Measurements from ENCODE around the gene IL12RB1.

The IL12RB1 gene

GRCh38 chr19:18086590-18087138 is at the start of gene IL12RB1:
Gene IL12RB1, minus strand, starts transcription at chr19:18086934. Its CDS starts 111 bp downstream, at chr19:18086823.
- no peak for DNase-seq

DNA sequence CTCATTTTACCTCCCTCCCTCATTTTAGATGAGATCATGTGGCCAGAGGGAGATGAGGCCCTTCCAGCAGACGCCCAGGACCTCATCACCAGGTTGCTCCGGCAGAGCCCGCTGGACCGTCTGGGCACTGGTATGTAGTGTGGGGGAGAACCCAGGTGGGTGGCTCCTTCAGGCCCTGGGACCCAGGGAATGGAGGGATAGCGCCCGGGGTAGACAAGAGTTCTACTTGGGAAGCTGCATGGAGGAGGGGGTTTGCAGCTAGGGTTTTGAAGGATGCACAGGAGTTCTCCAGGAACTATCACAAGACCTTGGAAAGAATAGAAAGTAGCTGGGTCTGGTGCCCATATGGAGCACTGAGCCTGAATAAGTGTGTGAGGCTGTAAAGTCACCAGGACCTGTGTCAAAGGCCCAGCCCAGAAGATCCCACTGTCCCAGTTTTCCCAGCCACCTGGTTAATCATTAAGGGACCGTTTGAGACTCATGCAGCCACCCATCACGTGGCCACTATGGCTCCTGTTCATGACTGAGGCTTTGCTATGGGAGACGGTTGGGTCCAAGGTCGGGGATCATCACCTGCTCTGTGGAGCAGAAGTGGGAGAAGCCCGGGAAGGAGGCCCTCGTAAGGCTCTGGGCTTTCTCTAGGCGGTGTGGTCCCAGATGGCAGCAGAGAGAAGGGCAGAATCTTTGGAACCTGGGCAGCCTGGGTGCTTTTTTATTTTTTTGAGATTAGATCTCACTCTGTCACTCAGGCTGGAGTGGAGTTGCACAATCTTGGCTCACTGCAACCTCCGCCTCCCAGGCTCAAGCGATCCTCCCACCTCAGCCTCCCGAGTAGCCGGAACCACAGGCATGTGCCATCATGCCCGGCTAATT is 49.2 kb upstream of the IL12RB1 start:
- no peak for DNase-seq

- no peak for DNase-seq
Measured at GRCh38 chr19:18131841-18132596, 45.3 kb upstream of the IL12RB1 start.

DNA sequence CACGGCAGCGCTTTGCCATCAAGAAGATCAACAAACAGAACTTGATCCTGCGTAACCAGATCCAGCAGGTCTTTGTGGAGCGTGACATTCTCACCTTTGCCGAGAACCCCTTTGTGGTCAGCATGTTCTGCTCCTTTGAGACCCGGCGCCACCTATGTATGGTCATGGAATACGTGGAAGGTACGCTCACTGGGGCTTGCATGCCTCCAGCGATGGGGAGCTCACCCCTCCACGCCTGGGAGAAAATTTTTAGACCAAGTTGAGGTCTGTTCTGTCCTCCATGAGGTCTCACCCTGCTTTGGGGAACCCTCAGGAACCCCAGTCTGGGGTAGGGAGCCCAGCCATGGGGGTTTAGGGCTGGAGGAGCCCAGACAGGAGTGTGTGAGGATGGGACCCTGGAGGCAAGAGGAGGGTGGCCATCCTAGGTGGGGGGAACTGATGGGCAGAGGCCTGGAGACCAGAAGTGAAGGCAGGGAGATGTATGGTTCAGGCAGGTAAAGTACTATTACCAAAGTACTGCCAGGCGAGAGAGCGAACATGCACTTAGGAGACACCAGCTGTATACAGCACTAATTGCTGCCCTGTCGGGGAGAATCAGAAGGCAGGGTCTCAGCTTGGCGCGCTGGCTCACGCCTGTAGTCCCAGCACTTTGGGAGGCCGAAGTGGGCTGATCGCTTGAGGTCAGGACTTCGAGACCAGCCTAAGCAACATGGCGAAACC is 43.9 kb upstream of the IL12RB1 start:
- no peak for DNase-seq

DNA sequence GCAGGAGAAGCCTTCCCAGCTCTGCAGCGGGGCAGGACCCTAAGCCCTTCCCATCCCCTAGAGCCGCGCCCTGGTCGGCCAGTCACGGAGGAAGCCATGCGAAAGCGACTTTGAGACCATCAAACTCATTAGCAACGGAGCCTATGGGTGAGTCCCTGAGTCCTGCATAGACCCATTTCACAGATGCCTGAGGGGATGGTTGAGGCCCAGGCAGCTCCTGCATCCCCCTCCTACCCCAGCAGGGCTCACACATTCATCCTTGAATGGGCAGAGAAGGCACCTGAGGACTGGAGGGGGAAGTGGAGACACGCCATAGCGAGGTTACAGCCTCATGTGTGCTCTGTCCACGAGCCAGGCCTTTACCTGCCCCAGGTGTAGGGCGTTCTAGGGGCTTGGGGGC is 42.1 kb upstream of the IL12RB1 start:
- no peak for DNase-seq

GRCh38 chr19:18128044-18128443 is 41.3 kb upstream of the IL12RB1 start:
- DNase-seq, result no peak

DNA sequence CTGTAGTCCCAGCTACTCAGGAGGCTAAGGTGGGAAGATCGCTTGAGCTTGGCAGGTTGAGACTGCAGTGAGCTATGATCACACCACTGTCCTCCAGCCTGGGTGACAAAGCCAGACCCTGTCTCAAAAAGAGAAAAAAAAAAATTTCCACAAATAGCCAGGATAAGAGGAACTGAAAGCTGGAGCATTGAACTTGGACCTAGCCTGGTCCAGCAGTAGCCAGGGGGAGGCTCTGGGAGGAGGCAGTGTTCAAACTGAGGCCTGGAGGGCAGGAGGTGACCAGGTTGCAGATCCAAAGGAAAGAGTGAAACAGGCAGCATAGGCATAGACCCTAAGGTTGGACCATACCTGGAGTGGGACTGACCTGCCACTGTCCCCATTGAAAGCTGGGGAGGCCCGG is 39.4 kb upstream of the IL12RB1 start:
- no peak for DNase-seq

DNA sequence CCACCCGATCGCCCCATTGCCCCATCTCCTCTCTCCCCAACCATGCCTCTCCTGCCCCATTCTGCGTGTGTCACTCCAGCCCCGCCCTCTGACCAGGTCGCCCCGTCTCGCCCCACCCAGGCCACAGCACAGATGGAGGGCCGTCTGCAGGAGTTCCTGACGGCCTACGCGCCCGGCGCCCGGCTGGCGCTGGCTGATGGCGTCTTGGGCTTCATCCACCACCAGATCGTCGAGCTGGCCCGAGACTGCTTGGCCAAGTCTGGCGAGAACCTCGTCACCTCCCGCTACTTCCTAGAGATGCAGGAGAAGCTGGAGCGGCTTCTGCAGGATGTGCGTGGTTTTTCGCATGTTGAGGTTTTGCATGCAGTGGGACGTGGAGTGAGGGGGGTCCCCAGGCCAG is 37.1 kb upstream of the IL12RB1 start:
- no peak for DNase-seq

DNA sequence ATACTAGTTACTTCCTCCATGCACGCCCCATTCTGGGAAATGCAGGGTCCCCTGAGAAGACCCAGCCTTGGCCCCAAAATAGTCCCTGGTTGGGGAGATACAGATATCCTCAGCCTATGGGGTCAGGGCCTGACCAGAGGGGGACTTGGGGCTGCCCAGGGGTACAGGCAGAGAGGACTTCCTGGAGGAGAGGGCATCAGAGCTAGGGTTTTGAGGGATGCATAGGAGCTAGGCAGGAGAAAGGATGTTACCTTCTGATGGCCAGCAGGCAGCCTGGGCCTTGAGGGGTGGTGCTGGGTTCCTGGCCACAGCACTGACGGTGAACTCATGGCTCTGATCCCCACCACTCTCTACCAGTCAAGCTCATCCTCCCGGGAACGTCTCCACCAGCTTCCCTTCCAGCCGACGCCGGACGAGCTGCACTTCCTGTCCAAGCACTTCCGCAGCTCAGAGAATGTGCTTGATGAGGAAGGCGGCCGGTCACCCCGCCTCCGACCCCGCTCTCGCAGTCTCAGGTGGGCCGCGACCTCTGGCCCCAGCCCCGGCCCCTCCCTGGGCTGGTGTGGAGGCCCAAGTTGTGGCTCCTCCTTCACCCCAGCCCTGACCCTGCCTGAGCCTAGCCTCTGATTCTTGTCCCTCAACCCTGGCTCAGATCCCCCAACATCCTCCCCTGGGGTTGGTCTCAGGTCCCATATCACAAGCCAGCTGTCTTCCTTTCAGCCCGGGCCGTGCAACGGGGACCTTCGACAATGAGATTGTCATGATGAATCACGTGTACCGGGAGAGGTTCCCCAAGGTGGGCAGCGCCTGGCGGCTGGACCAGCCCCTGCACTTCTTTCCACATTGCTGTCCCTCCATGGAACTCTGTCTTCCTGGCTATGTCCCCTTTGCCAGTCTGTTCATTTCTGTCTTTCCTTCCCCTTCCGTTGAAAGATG is 36.4 kb upstream of the IL12RB1 start:
- no peak for DNase-seq

GRCh38 chr19:18122424-18122823 is 35.7 kb upstream of the IL12RB1 start:
- no peak for DNase-seq

DNA sequence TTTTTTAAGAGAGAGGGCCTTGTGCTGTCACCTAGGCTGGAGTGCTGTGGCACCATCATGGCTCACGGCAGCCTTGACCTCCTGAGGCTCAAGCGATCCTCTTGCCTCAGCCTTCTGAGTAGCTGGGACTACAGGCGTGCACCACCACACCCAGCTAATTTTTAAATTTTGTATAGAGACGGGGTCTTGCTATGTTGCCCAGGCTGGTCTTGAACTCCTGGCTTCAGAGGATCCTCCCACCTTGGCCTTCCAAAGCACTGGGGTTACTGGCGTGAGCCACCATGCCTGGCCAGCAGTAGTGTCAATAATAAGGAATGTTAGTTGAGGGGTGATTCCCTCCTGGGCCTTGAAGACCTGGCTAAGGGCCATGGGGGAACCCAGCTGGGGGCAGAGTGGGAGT is 34.4 kb upstream of the IL12RB1 start:
- DNase-seq, result no peak

DNA sequence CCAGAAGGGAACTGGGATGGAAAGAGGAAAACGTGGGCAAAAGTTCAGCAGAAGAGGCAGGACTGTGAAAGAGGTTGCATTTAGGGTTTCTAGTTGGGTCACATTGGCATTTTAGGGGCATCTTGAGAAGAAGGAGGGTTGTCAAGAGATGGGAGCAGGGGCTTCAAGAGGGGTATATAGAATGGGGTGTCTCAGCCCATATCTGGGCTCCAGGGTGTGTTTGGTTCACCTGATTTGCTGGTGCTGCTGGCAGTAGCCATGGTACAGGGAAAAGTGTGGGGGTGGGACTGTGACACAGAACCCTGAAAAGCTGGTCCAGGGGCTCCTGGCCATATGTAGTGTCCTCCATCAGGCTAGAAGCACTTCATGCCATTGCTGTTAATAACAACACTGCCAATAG is 33.4 kb upstream of the IL12RB1 start:
- DNase-seq, result no peak

- DNase-seq, result no peak
Measured at GRCh38 chr19:18119717-18120105, 33.0 kb upstream of the IL12RB1 start.

DNA sequence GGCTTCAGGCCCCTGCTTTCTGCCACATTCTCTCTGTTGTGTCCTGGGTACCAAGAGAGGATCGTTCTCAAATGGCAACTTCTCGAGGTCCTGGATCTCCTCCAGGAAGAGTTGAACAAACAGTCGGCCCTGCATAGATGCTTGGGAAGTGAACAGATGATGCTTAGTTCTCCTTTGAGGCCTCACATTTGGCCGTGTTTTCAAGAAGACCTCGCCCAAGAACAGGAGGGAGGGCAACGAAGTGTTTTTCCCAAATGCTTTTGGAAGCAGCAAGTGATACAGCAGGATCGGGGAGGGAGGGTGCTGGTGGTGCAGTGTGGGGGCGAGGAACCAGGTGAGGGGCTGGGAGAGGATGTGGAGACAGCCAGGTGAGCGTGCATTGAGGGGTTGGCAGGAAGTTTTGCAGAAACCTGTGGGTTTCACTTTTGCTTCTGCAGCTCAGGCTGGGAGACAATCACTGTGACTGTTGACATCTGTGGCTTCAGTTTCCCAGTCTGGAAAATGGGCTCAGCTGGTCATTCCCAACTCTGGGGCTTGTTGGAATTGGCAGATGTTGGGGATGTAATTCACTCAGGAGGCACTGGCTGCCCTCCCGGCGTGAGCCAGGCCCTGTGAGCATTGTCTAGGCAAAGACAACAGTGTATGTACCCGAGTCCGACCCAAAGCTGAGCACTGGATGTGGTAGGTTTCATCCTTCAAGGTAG is 32.4 kb upstream of the IL12RB1 start:
- peak; percentile 31 for DNase-seq

- DNase-seq, result no peak
Measured at GRCh38 chr19:18118420-18119012, 31.8 kb upstream of the IL12RB1 start.

DNA sequence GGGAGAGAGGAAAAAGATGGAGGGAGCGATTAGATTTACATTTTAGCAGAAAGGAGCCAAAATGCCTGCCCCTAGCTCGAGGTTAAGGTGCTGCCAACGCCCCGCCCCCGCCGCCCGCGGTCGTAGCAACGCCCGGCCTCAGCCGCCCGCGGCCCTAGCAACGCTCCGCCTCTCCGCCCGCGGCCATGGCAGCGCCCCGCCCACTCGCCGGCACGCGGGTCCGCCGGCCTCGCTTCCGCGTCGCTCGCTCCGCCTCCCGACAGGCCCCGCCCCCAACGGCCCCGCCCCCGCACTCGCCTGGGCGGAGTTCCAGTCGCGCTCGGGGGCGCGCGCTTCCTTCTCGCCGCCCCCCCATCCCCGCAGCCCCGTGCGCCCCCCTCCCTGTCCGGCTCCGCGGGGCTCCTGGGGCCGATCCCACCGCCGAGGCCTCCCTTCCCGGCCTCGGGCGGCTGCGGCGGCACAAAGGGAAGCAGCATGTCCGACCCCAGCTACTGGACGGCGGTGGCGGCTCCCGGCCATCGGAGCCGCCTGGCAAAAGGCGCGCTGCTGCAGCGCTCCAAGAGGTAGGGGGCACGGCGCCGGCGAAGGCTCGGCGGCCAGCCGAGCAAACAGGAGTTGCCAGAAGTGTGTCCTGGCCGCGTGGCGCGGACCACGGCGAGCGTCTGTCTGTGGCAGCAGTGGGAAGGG is 31.1 kb upstream of the IL12RB1 start:
- peak; percentile 59 for DNase-seq

DNA sequence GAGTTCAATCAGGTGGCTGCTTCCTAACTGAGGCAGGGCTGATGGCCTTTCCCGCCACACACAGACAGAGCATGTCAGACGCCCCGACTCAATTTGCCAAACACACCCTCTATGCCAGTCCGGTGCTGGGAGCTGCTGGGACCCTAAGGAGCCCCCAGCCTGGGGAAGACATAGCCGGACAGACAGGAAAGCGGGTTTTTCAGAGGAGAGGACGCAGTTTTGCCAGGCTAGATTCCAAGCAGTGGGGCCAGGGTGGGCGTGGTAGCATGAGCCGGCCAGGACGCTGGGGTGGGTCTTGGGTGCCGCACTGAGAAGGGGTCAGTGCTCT is 30.6 kb upstream of the IL12RB1 start:
- no peak for DNase-seq

DNA sequence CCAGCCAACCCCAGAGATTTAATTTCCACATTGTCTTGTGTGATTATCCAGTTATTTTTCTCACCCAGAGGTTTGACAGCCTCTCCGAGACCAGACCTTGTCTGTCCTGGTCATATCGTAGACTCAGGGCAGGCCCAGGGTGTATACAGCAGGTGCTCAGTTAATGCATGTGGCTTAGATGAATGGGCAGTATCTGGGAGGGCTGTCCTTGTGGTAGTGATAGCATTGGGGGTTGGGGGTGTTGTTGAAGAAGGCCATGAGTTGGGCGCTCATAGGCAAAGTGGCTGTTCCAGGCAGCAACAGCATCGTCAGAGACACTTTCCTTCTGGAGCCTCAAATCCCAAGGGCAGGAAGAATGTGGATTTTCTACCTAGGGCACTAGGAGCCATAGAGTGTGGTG is 27.7 kb upstream of the IL12RB1 start:
- no peak for DNase-seq

GRCh38 chr19:18113827-18114226 is 27.1 kb upstream of the IL12RB1 start:
- DNase-seq, result no peak

GRCh38 chr19:18112989-18113478 is 26.3 kb upstream of the IL12RB1 start:
- peak; percentile 51 for DNase-seq

All from DMS 273 treated with DMSO at 0.1 percent for 48 hours (cell line).